ENCODE results near the gene C1QB.

DNA sequence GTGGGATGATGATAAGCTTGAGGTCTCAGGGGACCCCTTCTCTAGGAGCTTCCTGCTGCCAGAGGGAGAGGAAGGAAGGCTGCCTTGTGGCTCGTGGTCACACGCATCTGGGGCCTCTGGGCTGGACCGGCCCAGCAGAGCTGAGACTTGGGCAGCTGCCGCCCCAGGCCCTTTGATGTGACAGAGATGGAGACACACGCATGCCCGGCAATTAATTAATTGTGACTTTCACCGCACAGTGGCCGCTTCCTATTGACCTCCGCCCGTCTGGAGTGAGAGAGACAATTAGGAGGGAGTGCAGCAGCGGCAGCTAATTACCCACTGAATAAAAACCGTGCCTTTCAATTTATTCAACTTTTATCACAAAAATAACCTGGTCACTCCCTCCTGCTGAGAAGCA is 33.2 kb upstream of the C1QB start:
- TF ChIP-seq EZH2 (IDR thresholded peaks at IDR 0.05) (peak; percentile 58), POLR2AphosphoS5 (IDR thresholded peaks at IDR 0.05; ENCODE audit: borderline replicate concordance, low read depth, low read length) (no peak)

All from SK-N-MC (cell line).